ENCODE measurements around the gene SH3YL1.

The SH3YL1 gene

GRCh38 chr2:228518-229278 lies 35.1 kb downstream of the SH3YL1 start:
- H3K4me3 ChIP-seq (ENCODE audit: low read length): no peak overlapping the region
- no peak for DNase-seq (ENCODE audit: low read depth)
- TF ChIP-seq CTCF (IDR thresholded peaks at IDR 0.05; ENCODE audit: insufficient read depth, low read depth, low read length, missing control alignments): no peak

GRCh38 chr2:228115-228514 lies 35.7 kb downstream of the SH3YL1 start:
- H3K4me3 ChIP-seq (ENCODE audit: low read length): no peak overlapping the region
- DNase-seq (ENCODE audit: low read depth): no peak
- TF ChIP-seq CTCF (IDR thresholded peaks at IDR 0.05; ENCODE audit: insufficient read depth, low read depth, low read length, missing control alignments): no peak

- DNase-seq (ENCODE audit: low read depth): no peak
- H3K4me3 ChIP-seq (ENCODE audit: low read length): no peak overlapping the region
- no peak for TF ChIP-seq CTCF (IDR thresholded peaks at IDR 0.05; ENCODE audit: insufficient read depth, low read depth, low read length, missing control alignments)
These were observed 39.7 kb downstream of the SH3YL1 start for GRCh38 chr2:223971-224760.

GRCh38 chr2:223451-223850 lies 40.4 kb downstream of the SH3YL1 start:
- TF ChIP-seq CTCF (IDR thresholded peaks at IDR 0.05; ENCODE audit: insufficient read depth, low read depth, low read length, missing control alignments): no peak
- H3K4me3 ChIP-seq (ENCODE audit: low read length): no peak overlapping the region
- no peak for DNase-seq (ENCODE audit: low read depth)

- H3K4me3 ChIP-seq (ENCODE audit: low read length): no peak overlapping the region
- TF ChIP-seq CTCF (IDR thresholded peaks at IDR 0.05; ENCODE audit: insufficient read depth, low read depth, low read length, missing control alignments): no peak
- no peak for DNase-seq (ENCODE audit: low read depth)
These were observed 47.8 kb downstream of the SH3YL1 start for GRCh38 chr2:216068-216467.

GRCh38 chr2:213932-214693 lies 49.7 kb downstream of the SH3YL1 start:
- no peak overlapping the region for H3K4me3 ChIP-seq (ENCODE audit: low read length)
- no peak for TF ChIP-seq CTCF (IDR thresholded peaks at IDR 0.05; ENCODE audit: insufficient read depth, low read depth, low read length, missing control alignments)
- DNase-seq (ENCODE audit: low read depth): no peak

Data from epithelial cell of esophagus (primary cell).